ENCODE measurements around the gene CNTNAP4.

The CNTNAP4 gene

DNA sequence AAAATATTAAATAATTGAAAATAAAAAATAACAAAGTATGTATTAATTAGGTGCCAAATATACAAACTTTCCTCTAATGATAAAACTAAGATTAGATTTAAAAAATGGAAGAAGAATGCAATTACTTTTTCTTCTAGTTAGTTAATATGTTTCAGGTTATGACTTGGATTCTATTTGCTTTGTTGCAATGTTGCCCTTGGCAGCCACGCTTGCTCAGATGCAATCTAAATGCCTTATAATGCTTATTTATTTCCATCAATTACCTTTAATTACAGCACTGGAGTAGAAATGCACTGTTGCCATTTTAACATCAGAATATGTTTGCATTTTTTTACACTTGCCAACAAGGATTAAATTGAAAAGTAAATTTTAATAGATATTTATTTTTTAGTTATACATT, 263.9 kb downstream of the CNTNAP4 start:
- Histone ChIP-seq H3K27ac (no peak overlapping the region), H3K4me3 (no peak overlapping the region)

DNA sequence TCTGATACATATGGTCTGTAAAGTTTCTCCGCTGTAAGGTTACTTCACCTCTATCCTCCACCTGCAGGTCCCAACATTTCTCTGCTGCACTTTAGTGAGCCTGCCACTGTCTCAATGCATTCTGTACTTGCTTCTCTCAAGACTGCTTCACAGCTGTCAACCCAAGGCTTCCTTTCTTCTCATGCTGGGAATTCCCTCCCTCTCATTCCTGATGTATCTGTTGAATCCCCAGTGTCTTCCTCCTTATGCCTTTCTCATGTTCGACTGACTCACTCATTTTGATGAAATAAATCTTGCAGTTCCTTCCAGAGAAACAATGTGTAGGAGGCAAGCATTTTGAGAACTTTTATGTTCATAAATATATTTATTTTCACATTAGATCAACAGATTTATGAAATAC, 288.3 kb downstream of the CNTNAP4 start:
- H3K27ac ChIP-seq, result no peak overlapping the region
- H3K4me3 ChIP-seq, result no peak overlapping the region

GRCh38 chr16:76571755-76572154, 294.6 kb downstream of the CNTNAP4 start:
- H3K4me3 ChIP-seq, result no peak overlapping the region
- H3K27ac ChIP-seq, result no peak overlapping the region

DNA sequence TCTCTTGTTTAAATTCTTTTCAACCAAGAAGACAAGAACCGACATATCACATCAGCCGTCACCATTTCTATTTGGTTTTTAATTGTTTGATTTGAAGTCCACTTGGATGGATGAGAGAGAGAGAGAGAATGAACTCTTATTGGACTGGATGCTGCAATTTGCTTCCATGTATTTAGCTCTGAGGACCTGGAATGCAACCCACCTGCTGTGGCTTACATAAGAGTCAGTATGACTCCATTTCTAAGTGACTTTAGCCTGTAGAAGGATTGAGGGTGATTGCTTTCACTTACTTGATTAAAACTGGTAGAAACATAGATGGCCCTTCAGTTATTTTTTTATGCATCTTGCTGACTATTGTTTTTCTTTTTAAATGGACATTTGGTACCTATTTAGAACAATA, 296.1 kb downstream of the CNTNAP4 start:
- Histone ChIP-seq H3K4me3 (no peak overlapping the region), H3K27ac (no peak overlapping the region)

DNA sequence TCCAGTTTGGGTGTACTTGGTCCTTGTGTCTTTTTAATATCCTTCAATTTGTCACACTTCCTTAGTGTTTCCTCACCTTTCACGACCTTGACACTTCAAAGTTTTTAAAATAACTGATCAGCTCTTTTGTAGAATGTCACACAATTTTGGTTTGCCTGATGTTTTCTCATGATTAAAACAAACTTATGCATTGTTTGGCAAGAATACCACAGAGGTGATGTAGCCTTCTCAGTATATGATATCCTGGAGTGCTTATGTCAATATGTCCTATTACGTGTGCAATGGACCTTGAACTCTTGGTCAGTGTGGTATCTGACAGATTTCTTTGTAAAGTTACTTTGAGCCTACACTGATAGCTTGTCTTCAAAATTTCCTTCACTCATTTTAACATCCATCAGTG, 297.4 kb downstream of the CNTNAP4 start:
- no peak overlapping the region for H3K4me3 ChIP-seq
- no peak overlapping the region for H3K27ac ChIP-seq

DNA sequence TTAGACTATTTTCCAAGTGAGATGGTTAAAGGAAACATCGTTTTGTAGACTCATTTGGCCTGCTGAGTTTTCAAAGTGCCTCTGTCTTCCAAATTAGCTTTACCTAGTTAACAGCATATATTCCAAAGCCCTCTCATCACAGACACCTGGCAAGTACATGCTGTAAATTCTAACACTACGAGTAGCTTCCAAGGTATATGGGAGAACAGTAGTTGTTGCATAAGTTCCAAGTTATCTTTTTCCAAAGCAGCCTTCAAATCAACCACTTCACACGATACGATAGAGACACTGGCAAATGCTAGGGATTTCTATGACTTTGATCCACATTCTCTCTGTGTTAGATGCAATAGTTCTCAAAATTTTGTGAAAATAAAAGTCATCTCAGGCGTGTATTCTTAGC, 299.3 kb downstream of the CNTNAP4 start:
- no peak overlapping the region for H3K4me3 ChIP-seq
- H3K27ac ChIP-seq, result no peak overlapping the region

DNA sequence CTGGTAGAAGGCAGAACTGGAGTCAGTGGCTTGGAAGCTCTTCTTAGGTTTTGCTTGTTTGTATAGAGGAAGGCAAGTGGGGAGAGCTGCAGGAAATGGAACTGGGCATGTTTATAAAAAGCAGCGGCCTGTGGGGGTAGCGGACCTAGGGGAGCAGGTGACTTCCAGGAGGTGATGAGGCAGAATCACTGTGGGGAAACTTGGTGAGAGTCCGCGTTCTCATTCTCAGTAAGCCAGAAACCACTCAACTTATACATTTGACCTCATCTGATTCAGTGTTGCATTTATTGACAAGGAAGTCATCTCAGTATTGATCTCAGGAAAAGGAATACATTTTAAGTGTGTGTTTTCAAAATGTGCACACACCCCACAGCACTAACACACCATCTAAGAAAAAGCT, 299.8 kb downstream of the CNTNAP4 start:
- Histone ChIP-seq H3K27ac (no peak overlapping the region), H3K4me3 (no peak overlapping the region)

DNA sequence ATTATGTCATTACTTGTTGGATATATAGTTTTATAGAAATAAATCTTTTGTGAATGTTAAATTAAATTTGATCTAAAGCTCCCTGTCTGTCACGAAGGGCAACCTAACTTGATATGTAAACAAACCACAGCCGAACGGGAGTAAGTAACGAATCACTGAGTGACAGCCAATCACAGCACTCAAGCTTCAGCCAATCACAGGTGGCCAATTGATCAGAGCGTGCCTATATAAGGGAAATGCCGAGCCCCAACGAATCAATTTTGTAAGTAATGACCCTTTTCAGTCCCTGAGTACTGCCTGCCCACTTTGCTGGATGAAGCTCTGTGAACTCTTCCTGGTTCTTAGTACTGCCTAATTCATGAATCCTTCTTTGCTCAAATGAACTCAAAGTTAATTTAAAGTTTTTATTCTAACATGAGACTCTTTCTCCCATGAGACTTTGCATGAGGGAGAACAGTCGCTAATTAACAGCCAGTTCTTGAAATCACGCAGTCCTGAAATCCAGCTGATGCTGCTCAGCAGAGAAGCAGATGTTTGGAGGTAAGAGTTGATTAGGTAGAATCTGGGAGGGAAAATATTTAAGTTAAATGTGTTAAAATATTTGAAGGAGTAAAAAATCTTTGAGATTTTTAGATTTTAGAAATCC, 302.2 kb downstream of the CNTNAP4 start:
- no peak overlapping the region for H3K4me3 ChIP-seq

GRCh38 chr16:76583466-76583865, 306.3 kb downstream of the CNTNAP4 start:
- H3K4me3 ChIP-seq, result no peak overlapping the region
- no peak overlapping the region for H3K27ac ChIP-seq

More for the DNA sequence above, 302.2 kb downstream of the CNTNAP4 start:
- H3K27ac ChIP-seq, result no peak overlapping the region

DNA sequence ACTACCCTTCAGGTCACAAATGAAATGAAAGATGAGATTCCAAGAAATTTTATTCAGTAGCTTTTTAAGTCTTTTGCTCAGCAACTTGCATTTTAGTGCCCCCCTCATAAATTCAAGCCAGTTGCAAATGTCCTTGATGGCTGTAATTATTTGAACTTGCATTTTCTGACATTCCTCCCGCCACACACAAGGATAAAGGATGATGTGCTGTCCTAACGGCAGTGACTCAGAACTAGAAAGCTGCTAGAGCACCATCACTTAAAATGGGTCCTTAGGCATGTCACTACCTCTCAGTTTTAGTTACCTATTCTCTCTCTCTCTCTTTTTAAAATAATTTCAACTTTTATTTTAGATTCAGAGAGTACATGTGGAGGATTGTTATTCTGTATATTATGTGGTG, 306.7 kb downstream of the CNTNAP4 start:
- Histone ChIP-seq H3K27ac (no peak overlapping the region), H3K4me3 (no peak overlapping the region)

DNA sequence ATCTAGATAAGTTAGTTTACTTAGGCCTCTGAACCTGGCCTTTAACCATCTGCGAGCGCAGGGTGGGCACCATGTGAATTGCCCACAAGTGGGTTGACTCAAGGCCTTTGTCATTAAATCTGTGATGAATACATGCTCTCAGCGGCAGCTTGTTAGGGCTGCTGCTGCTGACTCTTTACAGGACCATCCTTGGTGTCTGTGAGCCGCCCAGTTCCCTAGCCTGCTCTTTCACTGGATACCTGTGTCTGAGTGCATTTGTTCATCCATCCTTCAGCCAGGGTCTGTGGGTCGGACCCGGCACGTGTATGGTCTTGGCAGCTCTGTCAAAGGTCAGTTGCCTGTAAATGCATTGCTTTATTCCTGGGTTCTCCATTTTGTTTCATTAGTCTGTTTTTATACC, 321.3 kb downstream of the CNTNAP4 start:
- H3K4me3 ChIP-seq, result no peak overlapping the region
- H3K27ac ChIP-seq, result no peak overlapping the region

GRCh38 chr16:76607317-76607716, 330.1 kb downstream of the CNTNAP4 start:
- Histone ChIP-seq H3K27ac (no peak overlapping the region), H3K4me3 (no peak overlapping the region)

Measured in skin epidermis (tissue), 12 donors.